Activated naive CD8-positive, alpha-beta T cell (primary cell): Measurements from ENCODE around the gene RAET1G.
"Not testable (repeated sequence)": the region's sequence is repeated elsewhere in the genome, so short reads cannot be mapped to it uniquely, and the experiment has no call there.

ENCODE experiments used
- H3K27ac Mint-ChIP-seq: one replicate; pipeline ENCODE4 v1.8.0; 2021; ENCODE audit warnings: mixed read lengths
- H3K27me3 Mint-ChIP-seq: one replicate; pipeline ENCODE4 v1.8.0; 2021; ENCODE audit warnings: mixed read lengths
- H3K36me3 Mint-ChIP-seq: one replicate; pipeline ENCODE4 v1.8.0; 2021; ENCODE audit warnings: mixed read lengths
- H3K4me1 Mint-ChIP-seq: one replicate; pipeline ENCODE4 v1.8.0; 2021; ENCODE audit warnings: low read depth, mixed read lengths
- H3K4me3 Mint-ChIP-seq: one replicate; pipeline ENCODE4 v1.8.0; 2021; ENCODE audit warnings: mild to moderate bottlenecking, mixed read lengths
- H3K9me3 Mint-ChIP-seq: one replicate; pipeline ENCODE4 v1.8.0; 2021; ENCODE audit warnings: low read depth, mixed read lengths

Gene RAET1G

GRCh38 chr6:149959806-149960205 lies 36.9 kb upstream of the RAET1G start:
- H3K9me3 Mint-ChIP-seq = not testable (repeated sequence)
- H3K27me3 Mint-ChIP-seq = peaks cover 53% of the 10 kb centered on the region

GRCh38 chr6:149958124-149958523 lies 35.2 kb upstream of the RAET1G start:
- H3K4me1 Mint-ChIP-seq = peaks cover 11% of the 10 kb centered on the region
- H3K9me3 Mint-ChIP-seq, H3K4me3 Mint-ChIP-seq, H3K27ac Mint-ChIP-seq, H3K36me3 Mint-ChIP-seq: not testable (repeated sequence)
- peaks cover 52% of the 10 kb centered on the region for H3K27me3 Mint-ChIP-seq

More at GRCh38 chr6:149959806-149960205, 36.9 kb upstream of the RAET1G start:
- H3K4me1 Mint-ChIP-seq = peaks cover 18% of the 10 kb centered on the region
- not testable (repeated sequence) for H3K36me3 Mint-ChIP-seq, H3K4me3 Mint-ChIP-seq, H3K27ac Mint-ChIP-seq

- H3K36me3 Mint-ChIP-seq, H3K9me3 Mint-ChIP-seq, H3K27ac Mint-ChIP-seq, H3K4me1 Mint-ChIP-seq, H3K4me3 Mint-ChIP-seq: not testable (repeated sequence)
- H3K27me3 Mint-ChIP-seq = peaks cover 64% of the 10 kb centered on the region
These were observed 32.9 kb upstream of the RAET1G start for GRCh38 chr6:149955654-149956317.

- H3K27ac Mint-ChIP-seq, H3K36me3 Mint-ChIP-seq, H3K4me1 Mint-ChIP-seq, H3K9me3 Mint-ChIP-seq: not testable (repeated sequence)
- Mint-ChIP-seq H3K27me3 (peaks cover 65% of the 10 kb centered on the region), H3K4me3 (peak overlapping the region; percentile 60)
These were observed 32.2 kb upstream of the RAET1G start for GRCh38 chr6:149954984-149955653.

- H3K9me3 Mint-ChIP-seq, H3K4me1 Mint-ChIP-seq, H3K36me3 Mint-ChIP-seq, H3K4me3 Mint-ChIP-seq, H3K27ac Mint-ChIP-seq: not testable (repeated sequence)
- H3K27me3 Mint-ChIP-seq = peaks cover 64% of the 10 kb centered on the region
These were observed 31.5 kb upstream of the RAET1G start for GRCh38 chr6:149954328-149954983.

GRCh38 chr6:149953934-149954327 lies 31.0 kb upstream of the RAET1G start:
- H3K27me3 Mint-ChIP-seq = peaks cover 59% of the 10 kb centered on the region
- not testable (repeated sequence) for H3K4me1 Mint-ChIP-seq, H3K27ac Mint-ChIP-seq, H3K36me3 Mint-ChIP-seq, H3K9me3 Mint-ChIP-seq, H3K4me3 Mint-ChIP-seq

GRCh38 chr6:149953390-149953789 lies 30.5 kb upstream of the RAET1G start:
- H3K4me3 Mint-ChIP-seq, H3K9me3 Mint-ChIP-seq, H3K4me1 Mint-ChIP-seq, H3K36me3 Mint-ChIP-seq, H3K27ac Mint-ChIP-seq: not testable (repeated sequence)
- peaks cover 56% of the 10 kb centered on the region for H3K27me3 Mint-ChIP-seq

- H3K27ac Mint-ChIP-seq = no peak overlapping the region
- H3K27me3 Mint-ChIP-seq = peaks cover 56% of the 10 kb centered on the region
- no peaks in the 10 kb centered on the region for H3K36me3 Mint-ChIP-seq
- H3K9me3 Mint-ChIP-seq = no peaks in the 10 kb centered on the region
- H3K4me3 Mint-ChIP-seq = no peak overlapping the region
- peaks cover 9% of the 10 kb centered on the region for H3K4me1 Mint-ChIP-seq
These were observed 28.7 kb upstream of the RAET1G start for GRCh38 chr6:149951626-149952025.

- H3K27me3 Mint-ChIP-seq = peaks cover 53% of the 10 kb centered on the region
- H3K36me3 Mint-ChIP-seq = no peaks in the 10 kb centered on the region
- H3K9me3 Mint-ChIP-seq = no peaks in the 10 kb centered on the region
- H3K27ac Mint-ChIP-seq = no peak overlapping the region
- H3K4me3 Mint-ChIP-seq = no peak overlapping the region
- H3K4me1 Mint-ChIP-seq = peaks cover 9% of the 10 kb centered on the region
These were observed 28.2 kb upstream of the RAET1G start for GRCh38 chr6:149951096-149951495.

GRCh38 chr6:149950423-149950822 lies 27.5 kb upstream of the RAET1G start:
- H3K9me3 Mint-ChIP-seq = no peaks in the 10 kb centered on the region
- H3K27ac Mint-ChIP-seq = no peak overlapping the region
- peaks cover 9% of the 10 kb centered on the region for H3K4me1 Mint-ChIP-seq
- peaks cover 46% of the 10 kb centered on the region for H3K27me3 Mint-ChIP-seq
- no peak overlapping the region for H3K4me3 Mint-ChIP-seq
- H3K36me3 Mint-ChIP-seq = no peaks in the 10 kb centered on the region

- Mint-ChIP-seq H3K9me3 (no peaks in the 10 kb centered on the region), H3K4me3 (no peak overlapping the region), H3K4me1 (peaks cover 3% of the 10 kb centered on the region), H3K27me3 (peaks cover 40% of the 10 kb centered on the region), H3K27ac (no peak overlapping the region), H3K36me3 (no peaks in the 10 kb centered on the region)
These were observed 25.7 kb upstream of the RAET1G start for GRCh38 chr6:149948616-149949015.

GRCh38 chr6:149948011-149948410 lies 25.1 kb upstream of the RAET1G start:
- Mint-ChIP-seq H3K4me1 (peaks cover under 1% of the 10 kb centered on the region), H3K27ac (no peak overlapping the region), H3K4me3 (no peak overlapping the region), H3K9me3 (no peaks in the 10 kb centered on the region), H3K27me3 (peaks cover 34% of the 10 kb centered on the region), H3K36me3 (no peaks in the 10 kb centered on the region)

GRCh38 chr6:149947533-149947932 lies 24.6 kb upstream of the RAET1G start:
- H3K4me1 Mint-ChIP-seq, H3K27ac Mint-ChIP-seq: not testable (repeated sequence)
- peaks cover 29% of the 10 kb centered on the region for H3K27me3 Mint-ChIP-seq

GRCh38 chr6:149946631-149947030 lies 23.7 kb upstream of the RAET1G start:
- H3K4me3 Mint-ChIP-seq, H3K36me3 Mint-ChIP-seq, H3K9me3 Mint-ChIP-seq, H3K27ac Mint-ChIP-seq: not testable (repeated sequence)
- peaks cover 23% of the 10 kb centered on the region for H3K27me3 Mint-ChIP-seq
- peaks cover 11% of the 10 kb centered on the region for H3K4me1 Mint-ChIP-seq

More at GRCh38 chr6:149947533-149947932, 24.6 kb upstream of the RAET1G start:
- not testable (repeated sequence) for H3K36me3 Mint-ChIP-seq, H3K9me3 Mint-ChIP-seq, H3K4me3 Mint-ChIP-seq

GRCh38 chr6:149945276-149945675 lies 22.4 kb upstream of the RAET1G start:
- not testable (repeated sequence) for H3K4me3 Mint-ChIP-seq, H3K9me3 Mint-ChIP-seq, H3K27ac Mint-ChIP-seq, H3K36me3 Mint-ChIP-seq
- peaks cover 20% of the 10 kb centered on the region for H3K4me1 Mint-ChIP-seq
- H3K27me3 Mint-ChIP-seq = peaks cover 13% of the 10 kb centered on the region
